GM12878 (cell line): ENCODE measurements around the gene GRK6. TPM values are rescaled to one million over a fixed set of nuclear protein-coding genes. Genes with fewer than 3 reads are reported as not detected.

Source experiments
- ATAC-seq: fragments of 200-7000 bp; cut with Tn5 transposase; 3 replicates; pipeline ENCODE4 v1.9.1; 2020; ENCODE audit warnings: mild to moderate bottlenecking, moderate library complexity
- BruUV-seq: library from RNA; stranded (reverse); fragments of 400-500 nt; replicated peaks from 2 replicates; lab custom pipeline; 2021; lab: Mats Ljungman, UMichigan
- CTCF ChIA-PET: fragments of 300-600 bp; sonication (Branson Sonifier 250); formaldehyde crosslinking; extraction: SDS; loops from one replicate; lab custom pipeline; 2021; ENCODE audit warnings: inconsistent platforms; lab: Yijun Ruan, JAX
- POLR2A ChIA-PET: fragments of 350-600 bp; formaldehyde crosslinking; extraction: SDS; loops from one replicate; lab custom pipeline; 2021; ENCODE audit warnings: inconsistent platforms; lab: Charles Lee
- RAD21 ChIA-PET: fragments of 300-600 bp; sonication (Branson Sonifier 250); formaldehyde crosslinking; loops from one replicate; lab custom pipeline; 2023; ENCODE audit warnings: antibody characterized with exemption; ENCODE audit not compliant: unreplicated experiment; lab: Charles Lee
- SMC1A ChIA-PET: fragments of 300-600 bp; sonication (Branson Sonifier 250); formaldehyde crosslinking; loops from one replicate; lab custom pipeline; 2023; ENCODE audit not compliant: unreplicated experiment, uncharacterized antibody; lab: Charles Lee
- DNase-seq: peaks from one replicate; pipeline ENCODE4 v3.0.0-alpha.2; 2011; ENCODE audit warnings: low read depth, low spot score
- FAIRE-seq: peaks from 3 replicates; lab custom pipeline; 2011; peaks lifted over from hg19 to GRCh38; lab: Jason Lieb, UNC
- H2AFZ ChIP-seq: 2 replicates; pipeline ENCODE4 v1.6.0; 2011; ENCODE audit warnings: low read depth, low read length, control low read depth; ENCODE audit not compliant: control insufficient read depth
- H3K27ac ChIP-seq: 2 replicates; pipeline ENCODE4 v1.5.1; 2011; ENCODE audit warnings: control low read depth; ENCODE audit not compliant: control insufficient read depth, insufficient read depth
- H3K27me3 ChIP-seq, 2 experiments: replicated peaks in 1 of 2; 2 replicates each; pipeline versions ENCODE4 v1.6.0 to v1.6.1; 2011; ENCODE audit warnings: low read length in 1 of 2; ENCODE audit not compliant: control insufficient read depth in 2 of 2, insufficient read depth in 2 of 2
- H3K36me3 ChIP-seq, 2 experiments: 2 replicates each; pipeline ENCODE4 v1.5.1; 2011; ENCODE audit warnings: low read length in 1 of 2; ENCODE audit not compliant: control insufficient read depth in 2 of 2, insufficient read depth in 2 of 2
- H3K4me1 ChIP-seq: 2 replicates; pipeline ENCODE4 v1.6.1; 2011; ENCODE audit warnings: mild to moderate bottlenecking, low read length, moderate library complexity, mixed read lengths; ENCODE audit not compliant: control insufficient read depth, insufficient read depth
- H3K4me2 ChIP-seq: 2 replicates; pipeline ENCODE4 v1.6.0; 2011; ENCODE audit warnings: control low read depth; ENCODE audit not compliant: control insufficient read depth, insufficient read depth
- H3K4me3 ChIP-seq: fragments of 200-600 bp; sonication (generic); 2 replicates; pipeline ENCODE4 v1.5.1; 2016
- H3K79me2 ChIP-seq: 2 replicates; pipeline ENCODE4 v1.6.0; 2011; ENCODE audit warnings: low read length; ENCODE audit not compliant: control insufficient read depth, insufficient read depth
- H3K9ac ChIP-seq: 2 replicates; pipeline ENCODE4 v1.8.0; 2011; ENCODE audit warnings: low read length, control low read depth, mixed read lengths; ENCODE audit not compliant: control insufficient read depth, insufficient read depth
- H3K9me3 ChIP-seq: replicated peaks from 3 replicates; pipeline ENCODE4 v1.5.1; 2011; ENCODE audit warnings: mild to moderate bottlenecking, low read length; ENCODE audit not compliant: control insufficient read depth, insufficient read depth
- H4K20me1 ChIP-seq: 2 replicates; pipeline ENCODE4 v1.6.0; 2011; ENCODE audit not compliant: control insufficient read depth, insufficient read depth
- ATF7 ChIP-seq: fragments of 450-650 bp; IDR thresholded peaks from 2 replicates; pipeline ENCODE4 v1.6.1; 2016; ENCODE audit warnings: low read depth, mild to moderate bottlenecking
- BCL11A ChIP-seq: IDR thresholded peaks from 2 replicates; pipeline ENCODE4 v1.6.1; 2011; ENCODE audit warnings: low read depth, low read length
- CUX1 ChIP-seq: IDR thresholded peaks from 2 replicates; pipeline ENCODE4 v1.6.1; 2012; ENCODE audit warnings: improper control_type of control experiment, low read depth, low read length; ENCODE audit not compliant: insufficient replicate concordance
- ESRRA ChIP-seq: IDR thresholded peaks from 2 replicates; pipeline ENCODE4 v1.6.1; 2012; ENCODE audit warnings: mild to moderate bottlenecking, low read length, improper control_type of control experiment
- MAX ChIP-seq: IDR thresholded peaks from 2 replicates; pipeline ENCODE4 v1.6.1; 2012; ENCODE audit warnings: low read depth, low read length, improper control_type of control experiment
- MEF2A ChIP-seq: IDR thresholded peaks from 2 replicates; pipeline ENCODE4 v1.6.1; 2011; ENCODE audit warnings: low read depth, mild to moderate bottlenecking, low read length, moderate library complexity; ENCODE audit not compliant: insufficient read depth
- NFYA ChIP-seq: IDR thresholded peaks from 2 replicates; pipeline ENCODE4 v1.6.1; 2011; ENCODE audit warnings: low read depth, mild to moderate bottlenecking, low read length, improper control_type of control experiment, borderline replicate concordance
- POLR2AphosphoS5 ChIP-seq: IDR thresholded peaks from 2 replicates; pipeline ENCODE4 v1.6.1; 2011; ENCODE audit warnings: mild to moderate bottlenecking, low read length, inconsistent platforms
- SMAD5 ChIP-seq: IDR thresholded peaks from 2 replicates; pipeline ENCODE4 v1.6.1; 2016; ENCODE audit warnings: antibody characterized with exemption, low read depth
- SREBF1 ChIP-seq: IDR thresholded peaks from 2 replicates; pipeline ENCODE4 v1.6.1; 2012; ENCODE audit warnings: mild to moderate bottlenecking, low read length
- ZNF207 ChIP-seq: fragments of 450-650 bp; IDR thresholded peaks from 2 replicates; pipeline ENCODE4 v1.6.1; 2014; ENCODE audit warnings: antibody characterized with exemption, mild to moderate bottlenecking, borderline replicate concordance
- ZNF687 ChIP-seq: fragments of 450-650 bp; IDR thresholded peaks from 2 replicates; pipeline ENCODE4 v1.6.1; 2017; ENCODE audit warnings: mild to moderate bottlenecking, moderate library complexity
- WGBS: methylation state at CpG from one replicate; pipeline ENCODE4 v1.1.6; 2016; ENCODE audit warnings: low lambda C conversion rate; ENCODE audit not compliant: insufficient replicate concordance, insufficient coverage; ENCODE audit errors: missing lambda C conversion rate; 5-methylcytosine and 5-hydroxymethylcytosine counted together
- in situ Hi-C: fragments of 300-500 bp; cut with MboI; formaldehyde crosslinking; loops from 9 replicates; pipeline ENCODE4 v1.14.3; 2018; ENCODE audit warnings: mixed read lengths
- intact Hi-C: fragments of 100-400 bp; cut with micrococcal nuclease; formaldehyde crosslinking; loops from one replicate; pipeline ENCODE4 v1.14.2; 2022; ENCODE audit not compliant: unreplicated experiment
- polyA plus RNA-seq, 11 experiments: library from polyadenylated mRNA; depleted of rRNA in 4 of 11; unstranded in 6 of 11; stranded (reverse) in 5 of 11; fragments of >200 nt; fragmentation: Nextera tagmentation in 4 of 11; fragmentation: Illumina TruSeq in 1 of 11; extraction: Ambion mirVana in 4 of 11; extraction: Trizol in 1 of 11; gene quantifications; 1 replicate in 1 of 11; 2 replicates in 10 of 11; pipeline versions ENCODE4 v1.2.1 to v1.2.3, GENCODE V29; 2011 to 2016; ENCODE audit warnings: inconsistent platforms in 2 of 11, missing spikeins in 2 of 11, low read depth in 1 of 11
- total RNA-seq, 4 experiments: library from RNA; depleted of rRNA in 3 of 4; stranded (reverse); fragments of >200 nt in 3 of 4; fragmentation: Illumina TruSeq in 1 of 4; extraction: Trizol in 1 of 4; gene quantifications; 2 replicates each; pipeline versions ENCODE4 v1.2.1 to v1.2.3, GENCODE V29; 2013 to 2021

The GRK6 gene
- total and polyA plus RNA-seq, 10 of the 15 experiments (the other 5 are each of a cell fraction or from before 2014, with no cell fraction given): 0.79 to 124 (median 41.6) TPM

GRCh38 chr5:177469750-177470525, 43.5 kb downstream of the GRK6 start:
- Histone ChIP-seq H3K27ac (no peak overlapping the region), H3K36me3 (no peaks in the 10 kb centered on the region), H3K4me1 (peaks cover 6% of the 10 kb centered on the region), H4K20me1 (no peaks in the 10 kb centered on the region), H3K79me2 (peaks cover 4% of the 10 kb centered on the region; the same call in 1 of the 2 replicates), H3K4me3 (no peak overlapping the region), H3K9ac (no peak overlapping the region), H3K27me3 (no peaks in the 10 kb centered on the region), H2AFZ (no peak overlapping the region), H3K9me3 (no peaks in the 10 kb centered on the region), H3K4me2 (no peak overlapping the region)
- DNase-seq: no peak
- intact Hi-C loops (no loop called here), in situ Hi-C loops (no loop called here)
- RAD21 ChIA-PET: no interaction called here
- FAIRE-seq: no peak
- CTCF ChIA-PET: interaction anchor here (0.6 to 2.0 kb wide), 4 partner anchors 12 to 106 kb away, joined by 3 to 5 read pairs (median 3); no protein-coding TSS in a partner anchor
- POLR2A ChIA-PET: interaction anchor here (1.2 kb wide), 1 partner anchor 13 kb away, joined by 3 read pairs; no protein-coding TSS in a partner anchor
- no peak for ATAC-seq
- no TSS peak for BruUV-seq
- 36% methylated on average over 8 of the region's 8 CpGs for WGBS
- SMC1A ChIA-PET: no interaction called here
- TF ChIP-seq NFYA: no peak
- no peak for TF ChIP-seq BCL11A
- no peak for TF ChIP-seq CUX1
- TF ChIP-seq SREBF1: no peak
- TF ChIP-seq ATF7: no peak
- TF ChIP-seq ZNF207: no peak
- TF ChIP-seq MEF2A: no peak
- TF ChIP-seq SMAD5: no peak
- no peak for TF ChIP-seq ESRRA
- TF ChIP-seq MAX: no peak
- no peak for TF ChIP-seq ZNF687
- TF ChIP-seq POLR2AphosphoS5: no peak
